B cell (primary cell): Measurements from ENCODE around the gene EXTL1. TPM values are rescaled to one million over a fixed set of nuclear protein-coding genes. Genes with fewer than 3 reads are reported as not detected.

ENCODE experiments used
- ATAC-seq: fragments of 200-7000 bp; cut with Tn5 transposase; one replicate; pipeline ENCODE4 v1.10.0; 2021; ENCODE audit warnings: low read depth, mild to moderate bottlenecking, moderate number of reproducible peaks, moderate library complexity
- CTCF ChIA-PET: fragments of 350-600 bp; sonication (Branson Sonifier 250); formaldehyde crosslinking; loops from one replicate; lab custom pipeline; 2021; ENCODE audit warnings: antibody characterized with exemption, inconsistent platforms; lab: Charles Lee
- POLR2A ChIA-PET: fragments of 350-600 bp; sonication (Branson Sonifier 250); formaldehyde crosslinking; loops from one replicate; lab custom pipeline; 2021; ENCODE audit warnings: antibody characterized with exemption; lab: Charles Lee
- DNase-seq: peaks from one replicate; pipeline ENCODE4 v3.0.0; 2013
- H2AFZ ChIP-seq: 2 replicates; pipeline ENCODE4 v1.6.1; 2012; ENCODE audit warnings: mild to moderate bottlenecking, low read depth, low read length; ENCODE audit not compliant: insufficient read depth, poor library complexity, severe bottlenecking
- H3K27ac ChIP-seq, 2 donors: 1 replicate in 1 of 2; 2 replicates in 1 of 2; pipeline ENCODE4 v1.5.1; 2012 to 2013; ENCODE audit warnings: low read length in 2 of 2, mild to moderate bottlenecking in 2 of 2, moderate library complexity in 1 of 2
- H3K27me3 ChIP-seq, 4 experiments: fragments of 200-600 bp in 1 of 4; sonication (generic) in 1 of 4; replicated peaks in 1 of 4; 1 replicate in 2 of 4; 2 replicates in 2 of 4; pipeline versions ENCODE4 v1.6.1 to v1.7.0; 2013 to 2016; ENCODE audit warnings: low read length in 3 of 4, mild to moderate bottlenecking in 2 of 4, mixed read lengths in 1 of 4, moderate library complexity in 1 of 4; ENCODE audit not compliant: insufficient read depth in 4 of 4, control insufficient read depth in 3 of 4; ENCODE audit errors: control extremely low read depth in 1 of 4
- H3K36me3 ChIP-seq, 2 experiments: replicated peaks in 1 of 2; 1 replicate in 1 of 2; 2 replicates in 1 of 2; pipeline versions ENCODE4 v1.6.1 to v1.7.1; 2013; ENCODE audit warnings: low read length in 1 of 2; ENCODE audit not compliant: insufficient read depth in 2 of 2, control insufficient read depth in 1 of 2; ENCODE audit errors: control extremely low read depth in 1 of 2, extremely low read depth in 1 of 2
- H3K4me1 ChIP-seq, 2 donors: fragments of 200-600 bp in 1 of 2; sonication (generic) in 1 of 2; 1 replicate in 1 of 2; 2 replicates in 1 of 2; pipeline versions ENCODE4 v1.5.1 to v1.6.1; 2013 to 2017; ENCODE audit warnings: low read length in 2 of 2; ENCODE audit not compliant: control insufficient read depth in 2 of 2, insufficient read depth in 2 of 2
- H3K4me2 ChIP-seq: replicated peaks from 2 replicates; pipeline ENCODE3; 2012; ENCODE audit warnings: mild to moderate bottlenecking, low read depth, low read length; ENCODE audit not compliant: poor library complexity, severe bottlenecking
- H3K4me3 ChIP-seq, 5 experiments: fragments of 200-600 bp in 1 of 5; sonication (generic) in 1 of 5; 1 replicate in 3 of 5; 2 replicates in 2 of 5; pipeline versions ENCODE4 v1.5.1 to v1.7.0; 2011 to 2016; ENCODE audit warnings: low read length in 4 of 5, mild to moderate bottlenecking in 4 of 5, low read depth in 2 of 5, control low read depth in 1 of 5, moderate library complexity in 1 of 5; ENCODE audit not compliant: insufficient read depth in 1 of 5; ENCODE audit errors: control extremely low read depth in 1 of 5, extremely low read depth in 1 of 5
- H3K79me2 ChIP-seq: fragments of 200-600 bp; sonication (generic); one replicate; pipeline ENCODE4 v1.6.0; 2016; ENCODE audit warnings: low read length; ENCODE audit not compliant: control insufficient read depth, insufficient read depth
- H3K9ac ChIP-seq: fragments of 200-600 bp; sonication (generic); 2 replicates; pipeline ENCODE4 v1.6.1; 2017; ENCODE audit warnings: mild to moderate bottlenecking, low read length, moderate library complexity
- H3K9me3 ChIP-seq, 3 donors: one replicate each; pipeline versions ENCODE4 v1.6.1 to v1.7.1; 2013; ENCODE audit warnings: low read length in 2 of 3; ENCODE audit not compliant: control insufficient read depth in 2 of 3, insufficient read depth in 1 of 3; ENCODE audit errors: control extremely low read depth in 1 of 3
- H4K20me1 ChIP-seq: 2 replicates; pipeline ENCODE4 v1.6.0; 2012; ENCODE audit warnings: mild to moderate bottlenecking, low read length; ENCODE audit not compliant: insufficient read depth, control insufficient read depth, poor library complexity, severe bottlenecking
- H3K27ac Mint-ChIP-seq: one replicate; pipeline ENCODE4 v1.8.0; 2021; ENCODE audit warnings: mixed read lengths
- H3K27me3 Mint-ChIP-seq: one replicate; pipeline ENCODE4 v1.8.0; 2021; ENCODE audit warnings: mixed read lengths
- H3K4me1 Mint-ChIP-seq: one replicate; pipeline ENCODE4 v1.8.0; 2021; ENCODE audit warnings: mixed read lengths
- H3K4me3 Mint-ChIP-seq: one replicate; pipeline ENCODE4 v1.8.0; 2021; ENCODE audit warnings: mixed read lengths
- H3K9me3 Mint-ChIP-seq: one replicate; pipeline ENCODE4 v1.8.0; 2022; ENCODE audit warnings: mixed read lengths; ENCODE audit not compliant: insufficient read depth
- CTCF ChIP-seq: fragments of 200-600 bp; IDR thresholded peaks from one replicate; pipeline ENCODE4 v1.8.0; 2022; ENCODE audit warnings: antibody characterized with exemption, mild to moderate bottlenecking
- EZH2 ChIP-seq: IDR thresholded peaks from 2 replicates; pipeline ENCODE4 v1.6.1; 2012; ENCODE audit warnings: borderline replicate concordance, low read depth, mild to moderate bottlenecking, moderate library complexity, low read length; ENCODE audit not compliant: insufficient read depth, poor library complexity, severe bottlenecking
- WGBS: methylation state at CpG from one replicate; pipeline ENCODE4 v1.1.5; 2013; ENCODE audit warnings: missing lambda C conversion rate; ENCODE audit not compliant: insufficient coverage; 5-methylcytosine and 5-hydroxymethylcytosine counted together
- intact Hi-C: fragments of 100-400 bp; cut with micrococcal nuclease; formaldehyde crosslinking; loops from one replicate; pipeline ENCODE4 v1.10.0; 2022
- polyA plus RNA-seq: library from polyadenylated mRNA; depleted of rRNA; stranded (reverse); fragments of >200 nt; gene quantifications from 2 replicates; pipeline ENCODE4 v1.2.3, GENCODE V29; 2012
- total RNA-seq, 2 donors: library from RNA; stranded (reverse); fragments of 120-200 nt in 1 of 2; gene quantifications; 1 replicate in 1 of 2; 2 replicates in 1 of 2; pipeline versions ENCODE4 v1.2.3 to v1.2.4, GENCODE V29; 2013 to 2022

EXTL1 gene
- total and polyA plus RNA-seq, 2 donors (not counting 1 experiment from before 2014, with no cell fraction given), result 0.12 TPM; not detected in 1

GRCh38 chr1:25997828-25998761 lies 23.5 kb upstream of the EXTL1 start, which contains the start of gene PAFAH2:
Gene PAFAH2, minus strand, starts transcription at chr1:25998063. Its CDS starts 7,247 bp downstream, at chr1:25990816.
- Histone ChIP-seq H4K20me1 (no peaks in the 10 kb centered on the region), H3K4me1 (peaks cover 13 to 17% of the 10 kb centered on the region in 2 donors), H2AFZ (peak within 1 kb of the TSS; percentile 98), H3K9me3 (no peaks in the 10 kb centered on the region), H3K79me2 (peaks cover 27% of the 10 kb centered on the region), H3K27ac (peak within 1 kb of the TSS; percentile 77 to 91), H3K4me2 (peak within 1 kb of the TSS; percentile 93), H3K4me3 (peak within 1 kb of the TSS; percentile 65 to 90 (median 83)), H3K36me3 (no peaks in the 10 kb centered on the region), H3K9ac (peak within 1 kb of the TSS; percentile 91), H3K27me3 (no peaks in the 10 kb centered on the region)
- H3K4me3 Mint-ChIP-seq, result peak within 1 kb of the TSS; percentile 95
- peak within 1 kb of the TSS; percentile 93 for H3K27ac Mint-ChIP-seq
- ChIA-PET CTCF (interaction anchor here (0.7 to 9.9 kb wide), 17 partner anchors 8 to 188 kb away, joined by 3 to 210 read pairs (median 5); partner anchors contain the start of genes PAQR7 and STMN1), POLR2A (interaction anchor here (0.6 to 1.8 kb wide), 2 partner anchors 101 to 103 kb away, joined by 5 to 10 read pairs; no protein-coding TSS in a partner anchor)
- no peaks in the 10 kb centered on the region for H3K9me3 Mint-ChIP-seq
- intact Hi-C loops, result loop anchor here (1.0 to 2.0 kb wide), 8 partner anchors 37 to 765 kb away; partner anchors contain the start of genes AUNIP, DHDDS and SYF2
- H3K27me3 Mint-ChIP-seq, result no peaks in the 10 kb centered on the region
- peak; percentile 98 for ATAC-seq
- H3K4me1 Mint-ChIP-seq, result peaks cover 20% of the 10 kb centered on the region
- DNase-seq, result peak; percentile 99
- 0% methylated on average over 32 of the region's 47 CpGs for WGBS
- TF ChIP-seq CTCF (peak; percentile 87), EZH2 (no peak)
